CD4-positive, alpha-beta memory T cell (primary cell): ENCODE data around the gene VPS13D. TPM values are rescaled to one million over a fixed set of nuclear protein-coding genes. Genes with fewer than 3 reads are reported as not detected.

Experiments
- CTCF ChIA-PET: fragments of 350-600 bp; sonication (Branson Sonifier 250); formaldehyde crosslinking; loops from one replicate; lab custom pipeline; 2021; ENCODE audit warnings: inconsistent platforms; ENCODE audit not compliant: partially characterized antibody; lab: Charles Lee
- POLR2A ChIA-PET: fragments of 350-600 bp; sonication (Branson Sonifier 250); formaldehyde crosslinking; loops from one replicate; lab custom pipeline; 2021; ENCODE audit not compliant: partially characterized antibody; lab: Charles Lee
- DNase-seq, 5 donors: peaks; one replicate each; pipeline versions ENCODE4 v3.0.0 to v3.0.0-alpha.2; 2020 to 2022; ENCODE audit warnings: mixed read lengths in 1 of 5
- H3K27ac ChIP-seq: one replicate; pipeline ENCODE4 v1.7.0; 2013; ENCODE audit warnings: low read depth, low read length
- H3K27me3 ChIP-seq: 2 replicates; pipeline ENCODE4 v1.7.0; 2013; ENCODE audit warnings: mild to moderate bottlenecking, low read length, moderate library complexity; ENCODE audit not compliant: insufficient read depth
- H3K36me3 ChIP-seq: 2 replicates; pipeline ENCODE4 v1.7.0; 2013; ENCODE audit warnings: mild to moderate bottlenecking, low read length, moderate library complexity; ENCODE audit not compliant: insufficient read depth
- H3K4me1 ChIP-seq: 2 replicates; pipeline ENCODE4 v1.7.0; 2013; ENCODE audit warnings: mild to moderate bottlenecking, low read length, moderate library complexity; ENCODE audit not compliant: insufficient read depth
- H3K4me3 ChIP-seq, 2 donors: one replicate each; pipeline ENCODE4 v1.7.0; 2013; ENCODE audit warnings: low read length in 2 of 2, mild to moderate bottlenecking in 1 of 2
- H3K9me3 ChIP-seq, 2 donors: one replicate each; pipeline ENCODE4 v1.7.0; 2013; ENCODE audit warnings: low read length in 2 of 2, control low read depth in 1 of 2; ENCODE audit not compliant: control insufficient read depth in 1 of 2
- H3K27ac Mint-ChIP-seq, 7 donors: one replicate each; pipeline ENCODE4 v1.8.0; 2020 to 2021; ENCODE audit warnings: mixed read lengths in 7 of 7, mild to moderate bottlenecking in 6 of 7, inconsistent platforms in 3 of 7, moderate library complexity in 3 of 7
- H3K27me3 Mint-ChIP-seq, 2 donors: one replicate each; pipeline ENCODE4 v1.8.0; 2020 to 2021; ENCODE audit warnings: mixed read lengths in 2 of 2
- H3K36me3 Mint-ChIP-seq, 2 donors: one replicate each; pipeline ENCODE4 v1.8.0; 2020 to 2021; ENCODE audit warnings: mixed read lengths in 2 of 2, inconsistent platforms in 1 of 2, mild to moderate bottlenecking in 1 of 2
- H3K4me1 Mint-ChIP-seq, 4 donors: one replicate each; pipeline ENCODE4 v1.8.0; 2020 to 2021; ENCODE audit warnings: mixed read lengths in 4 of 4, mild to moderate bottlenecking in 1 of 4
- H3K4me3 Mint-ChIP-seq, 8 donors: one replicate each; pipeline ENCODE4 v1.8.0; 2020 to 2021; ENCODE audit warnings: mixed read lengths in 8 of 8, mild to moderate bottlenecking in 7 of 8, moderate library complexity in 6 of 8, inconsistent platforms in 3 of 8
- H3K9me3 Mint-ChIP-seq, 8 donors: one replicate each; pipeline ENCODE4 v1.8.0; 2020 to 2021; ENCODE audit warnings: mixed read lengths in 8 of 8, mild to moderate bottlenecking in 5 of 8, inconsistent platforms in 3 of 8, moderate library complexity in 1 of 8
- intact Hi-C: fragments of 100-400 bp; cut with micrococcal nuclease; formaldehyde crosslinking; loops from one replicate; pipeline ENCODE4 v1.15.1; 2023
- polyA plus RNA-seq, 2 donors: library from polyadenylated mRNA; unstranded; fragments of 300-500 nt; fragmentation: Illumina TruSeq; gene quantifications; one replicate each; pipeline ENCODE4 v1.2.3, GENCODE V29; 2021
- total RNA-seq, 2 experiments: library from RNA; stranded (reverse); gene quantifications; one replicate each; pipeline ENCODE4 v1.2.3, GENCODE V29; 2021

Gene VPS13D
- total and polyA plus RNA-seq, 4 experiments from 2014 or later: 10.2 to 96.3 (median 52.5) TPM

GRCh38 chr1:12183095-12183794 is 46.6 kb upstream of the VPS13D start:
- POLR2A ChIA-PET: interaction anchor here (0.6 to 50.6 kb wide), 6 partner anchors 10 to 95 kb away, joined by 3 to 1713 read pairs (median 6); no protein-coding TSS in a partner anchor
- CTCF ChIA-PET: interaction anchor here (0.9 to 15.7 kb wide), 6 partner anchors 14 to 60 kb away, joined by 3 to 213 read pairs (median 5); no protein-coding TSS in a partner anchor
- DNase-seq: no peak
- H3K27ac Mint-ChIP-seq: peak overlapping the region; percentile 67 to 100 (median 93)
- H3K36me3 Mint-ChIP-seq: peaks cover 7 to 59% of the 10 kb centered on the region in 2 donors
- H3K4me3 Mint-ChIP-seq: no peak overlapping the region
- H3K27me3 Mint-ChIP-seq: no peaks in the 10 kb centered on the region
- H3K4me1 Mint-ChIP-seq: peaks cover 44 to 98% (median 73%) of the 10 kb centered on the region in 4 donors
- H3K4me3 ChIP-seq: no peak overlapping the region
- H3K27me3 ChIP-seq: no peaks in the 10 kb centered on the region
- peak overlapping the region; percentile 51 for H3K27ac ChIP-seq
- H3K9me3 Mint-ChIP-seq: peaks cover 0 to 2% (median 0%) of the 10 kb centered on the region in 8 donors
- H3K9me3 ChIP-seq: no peaks in the 10 kb centered on the region
- peaks cover 14% of the 10 kb centered on the region for H3K36me3 ChIP-seq
- intact Hi-C loops: no loop called here
- H3K4me1 ChIP-seq: peaks cover 97% of the 10 kb centered on the region

GRCh38 chr1:12184008-12184681 is 45.7 kb upstream of the VPS13D start:
- H3K4me1 ChIP-seq: peaks cover 96% of the 10 kb centered on the region
- H3K4me3 ChIP-seq: no peak overlapping the region
- ChIA-PET CTCF (interaction anchor here (1.0 to 15.7 kb wide), 4 partner anchors 17 to 61 kb away, joined by 3 to 213 read pairs (median 7); no protein-coding TSS in a partner anchor), POLR2A (interaction anchor here (1.1 to 50.6 kb wide), 4 partner anchors 8 to 46 kb away, joined by 3 to 1713 read pairs (median 8); no protein-coding TSS in a partner anchor)
- peaks cover 23% of the 10 kb centered on the region for H3K36me3 ChIP-seq
- H3K9me3 ChIP-seq: no peaks in the 10 kb centered on the region
- Mint-ChIP-seq H3K27me3 (no peaks in the 10 kb centered on the region), H3K36me3 (peaks cover 8 to 56% of the 10 kb centered on the region in 2 donors), H3K4me3 (peak overlapping the region in 1 of 8 donors; percentile 64), H3K27ac (peak overlapping the region; percentile 67 to 99 (median 91)), H3K9me3 (peaks cover 0 to 2% (median 0%) of the 10 kb centered on the region in 8 donors), H3K4me1 (peaks cover 38 to 98% (median 69%) of the 10 kb centered on the region in 4 donors)
- DNase-seq: no peak
- intact Hi-C loops: no loop called here
- peak overlapping the region; percentile 51 for H3K27ac ChIP-seq
- H3K27me3 ChIP-seq: no peaks in the 10 kb centered on the region

- peaks cover 41 to 95% (median 68%) of the 10 kb centered on the region in 4 donors for H3K4me1 Mint-ChIP-seq
- Histone ChIP-seq H3K36me3 (peaks cover 32% of the 10 kb centered on the region), H3K4me3 (no peak overlapping the region), H3K27ac (peak overlapping the region; percentile 51), H3K4me1 (peaks cover 92% of the 10 kb centered on the region), H3K27me3 (no peaks in the 10 kb centered on the region), H3K9me3 (no peaks in the 10 kb centered on the region)
- intact Hi-C loops: no loop called here
- DNase-seq: no peak
- POLR2A ChIA-PET: interaction anchor here (1.1 to 50.6 kb wide), 4 partner anchors 7 to 47 kb away, joined by 3 to 1713 read pairs (median 7); no protein-coding TSS in a partner anchor
- H3K36me3 Mint-ChIP-seq: peaks cover 17 to 57% of the 10 kb centered on the region in 2 donors
- no peaks in the 10 kb centered on the region for H3K27me3 Mint-ChIP-seq
- CTCF ChIA-PET: interaction anchor here (1.0 to 15.7 kb wide), 4 partner anchors 23 to 62 kb away, joined by 3 to 213 read pairs (median 5); no protein-coding TSS in a partner anchor
- H3K9me3 Mint-ChIP-seq: peaks cover 0 to 2% (median 0%) of the 10 kb centered on the region in 8 donors
- peak overlapping the region; percentile 66 to 91 (median 81) for H3K27ac Mint-ChIP-seq
- peak overlapping the region in 1 of 8 donors; percentile 35 for H3K4me3 Mint-ChIP-seq
Measured at GRCh38 chr1:12185036-12185917, 44.6 kb upstream of the VPS13D start.

GRCh38 chr1:12185918-12186678 is 43.7 kb upstream of the VPS13D start:
- no peak overlapping the region for H3K27ac ChIP-seq
- H3K27me3 Mint-ChIP-seq: no peaks in the 10 kb centered on the region
- intact Hi-C loops: no loop called here
- H3K9me3 ChIP-seq: no peaks in the 10 kb centered on the region
- peak overlapping the region; percentile 48 to 91 (median 81) for H3K27ac Mint-ChIP-seq
- H3K4me3 Mint-ChIP-seq: no peak overlapping the region
- H3K9me3 Mint-ChIP-seq: peaks cover 0 to 2% (median 0%) of the 10 kb centered on the region in 8 donors
- no peaks in the 10 kb centered on the region for H3K27me3 ChIP-seq
- H3K4me1 Mint-ChIP-seq: peaks cover 44 to 88% (median 65%) of the 10 kb centered on the region in 4 donors
- H3K36me3 Mint-ChIP-seq: peaks cover 21 to 60% of the 10 kb centered on the region in 2 donors
- no peak overlapping the region for H3K4me3 ChIP-seq
- no peak for DNase-seq
- peaks cover 39% of the 10 kb centered on the region for H3K36me3 ChIP-seq
- POLR2A ChIA-PET: interaction anchor here (0.9 to 50.6 kb wide), 3 partner anchors 8 to 47 kb away, joined by 4 to 1713 read pairs (median 11); no protein-coding TSS in a partner anchor
- peaks cover 84% of the 10 kb centered on the region for H3K4me1 ChIP-seq
- CTCF ChIA-PET: interaction anchor here (0.6 to 15.7 kb wide), 4 partner anchors 9 to 63 kb away, joined by 3 to 213 read pairs (median 4); no protein-coding TSS in a partner anchor

- Mint-ChIP-seq H3K4me3 (peak overlapping the region in 1 of 8 donors; percentile 35), H3K27ac (peak overlapping the region; percentile 37 to 92 (median 77)), H3K36me3 (peaks cover 21 to 60% of the 10 kb centered on the region in 2 donors), H3K4me1 (peaks cover 42 to 83% (median 61%) of the 10 kb centered on the region in 4 donors), H3K9me3 (peaks cover 0 to 2% (median 0%) of the 10 kb centered on the region in 8 donors), H3K27me3 (no peaks in the 10 kb centered on the region)
- Histone ChIP-seq H3K9me3 (no peaks in the 10 kb centered on the region), H3K4me1 (peaks cover 79% of the 10 kb centered on the region), H3K36me3 (peaks cover 43% of the 10 kb centered on the region), H3K27ac (no peak overlapping the region), H3K27me3 (no peaks in the 10 kb centered on the region), H3K4me3 (no peak overlapping the region)
- intact Hi-C loops: no loop called here
- no peak for DNase-seq
- ChIA-PET CTCF (interaction anchor here (0.6 to 15.7 kb wide), 3 partner anchors 9 to 64 kb away, joined by 3 to 213 read pairs (median 6); no protein-coding TSS in a partner anchor), POLR2A (interaction anchor here (0.9 to 50.6 kb wide), 3 partner anchors 9 to 48 kb away, joined by 4 to 1713 read pairs (median 11); no protein-coding TSS in a partner anchor)
Measured at GRCh38 chr1:12186679-12186985, 43.2 kb upstream of the VPS13D start.
